GM21367 (cell line): ENCODE results near the gene CDK2.
"Not testable (repeated sequence)": the region's sequence is repeated elsewhere in the genome, so short reads cannot be mapped to it uniquely, and the experiment has no call there.

ENCODE experiments used
- ATAC-seq: cut with Tn5 transposase; IDR thresholded peaks from one replicate; pipeline ENCODE4 v1.9.1; 2021; ENCODE audit not compliant: unreplicated experiment

The CDK2 gene

DNA sequence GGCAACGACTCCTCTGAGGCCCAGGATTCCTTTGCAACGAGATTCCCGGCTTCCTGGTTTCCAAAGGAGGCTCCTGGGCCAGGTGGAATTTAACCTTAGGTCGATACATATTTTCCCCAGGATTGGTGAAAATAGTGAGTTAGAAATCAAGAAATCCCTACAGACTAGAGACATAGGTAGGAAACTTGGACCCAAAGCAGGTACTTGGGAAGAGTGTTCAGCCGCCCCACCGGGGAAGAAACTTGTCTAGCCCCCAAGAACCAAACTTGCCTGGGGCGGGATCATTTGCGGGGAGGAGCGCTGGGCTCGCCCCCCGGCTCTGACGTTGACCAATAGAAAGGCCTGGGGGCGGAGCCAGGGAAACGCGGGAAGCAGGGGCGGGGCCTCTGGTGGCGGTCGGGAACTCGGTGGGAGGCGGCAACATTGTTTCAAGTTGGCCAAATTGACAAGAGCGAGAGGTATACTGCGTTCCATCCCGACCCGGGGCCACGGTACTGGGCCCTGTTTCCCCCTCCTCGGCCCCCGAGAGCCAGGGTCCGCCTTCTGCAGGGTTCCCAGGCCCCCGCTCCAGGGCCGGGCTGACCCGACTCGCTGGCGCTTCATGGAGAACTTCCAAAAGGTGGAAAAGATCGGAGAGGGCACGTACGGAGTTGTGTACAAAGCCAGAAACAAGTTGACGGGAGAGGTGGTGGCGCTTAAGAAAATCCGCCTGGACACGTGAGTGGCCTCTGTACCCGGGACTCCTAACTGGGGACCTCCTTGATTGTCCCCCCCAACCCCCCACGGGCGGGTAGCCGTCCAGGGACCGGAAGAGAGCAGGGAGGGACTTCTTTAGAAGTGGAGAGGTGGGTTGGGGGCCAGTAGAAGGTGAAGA is at the start of gene CDK2:
Gene CDK2 (plus strand): TSS at position 423 of the 874 bp plus-strand sequence. CDS start 179 bp downstream, at position 602.
- ATAC-seq: peak; percentile 88

GRCh38 chr12:55919032-55919431 is 47.6 kb upstream of the CDK2 start:
- not testable (repeated sequence) for ATAC-seq

DNA sequence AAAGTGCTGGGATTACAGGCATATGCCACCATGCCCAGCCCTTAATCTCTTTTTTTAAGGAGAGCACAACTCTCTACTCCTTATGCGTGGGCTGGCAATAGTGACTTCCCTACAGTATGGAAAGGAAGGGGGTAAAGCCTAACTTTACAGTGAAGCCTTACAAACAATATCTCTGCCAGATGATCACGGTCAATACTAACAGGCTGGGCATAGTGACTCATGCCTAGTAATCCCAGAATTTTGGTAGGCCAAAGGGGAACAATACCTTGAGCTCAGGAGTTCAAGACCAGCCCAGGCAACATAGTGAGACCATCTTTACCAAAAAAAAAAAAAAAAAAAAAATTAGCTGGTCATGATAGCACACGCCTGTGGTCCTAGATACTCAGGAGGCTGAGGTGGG is 44.5 kb upstream of the CDK2 start:
- no peak for ATAC-seq

GRCh38 chr12:55923648-55924047 is 43.0 kb upstream of the CDK2 start:
- ATAC-seq: not testable (repeated sequence)

GRCh38 chr12:55925371-55925770 is 41.3 kb upstream of the CDK2 start:
- ATAC-seq: no peak

- no peak for ATAC-seq
These were observed 40.5 kb upstream of the CDK2 start for GRCh38 chr12:55925870-55926737.

DNA sequence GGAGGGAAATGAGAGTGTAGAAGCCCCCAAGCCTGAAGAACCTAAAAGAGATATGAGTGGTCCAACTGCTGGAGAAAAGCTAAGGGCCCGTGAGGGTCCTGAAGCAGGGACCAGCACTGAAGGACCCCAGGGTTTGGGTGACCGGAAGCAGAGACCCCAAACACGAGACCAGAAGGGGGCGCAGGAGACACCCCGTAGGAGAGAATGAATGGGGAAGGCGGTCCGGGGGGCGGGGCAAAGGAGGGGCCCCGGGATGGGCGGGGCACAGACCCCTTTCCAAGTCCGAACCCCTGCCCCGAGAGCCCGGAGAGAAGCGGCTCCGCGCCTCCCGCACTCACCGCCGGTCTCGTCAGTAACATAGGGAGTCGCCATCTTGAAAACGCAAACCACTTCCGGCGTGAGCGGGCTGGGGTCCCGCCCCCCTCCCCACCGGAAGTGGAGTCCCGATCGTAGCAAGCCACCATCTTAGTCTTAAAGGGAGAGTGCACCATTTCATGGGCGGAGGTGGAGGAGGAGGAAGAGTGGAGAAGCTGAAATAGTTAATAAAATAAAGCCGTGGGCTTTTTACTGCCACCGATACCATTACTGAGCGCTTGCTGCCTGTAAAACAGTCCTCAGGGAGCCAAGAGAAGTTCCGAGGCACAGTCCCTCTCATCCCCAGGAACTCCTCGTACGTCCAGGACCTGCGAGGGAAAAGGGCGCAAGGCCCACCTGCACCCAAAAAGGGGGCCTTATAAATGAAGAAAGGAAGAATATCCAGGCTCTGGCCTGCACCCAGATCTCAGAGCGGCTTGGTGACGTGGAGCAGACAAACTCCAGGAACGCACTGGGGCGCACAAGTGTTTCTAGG is 39.7 kb upstream of the CDK2 start:
- peak; percentile 29 for ATAC-seq

- ATAC-seq: peak; percentile 31
These were observed 38.8 kb upstream of the CDK2 start, which contains the start of gene PYM1 for GRCh38 chr12:55927588-55928502. PYM1 (minus strand) TSS chr12:55927894; CDS start chr12:55927761, 133 bp downstream.

DNA sequence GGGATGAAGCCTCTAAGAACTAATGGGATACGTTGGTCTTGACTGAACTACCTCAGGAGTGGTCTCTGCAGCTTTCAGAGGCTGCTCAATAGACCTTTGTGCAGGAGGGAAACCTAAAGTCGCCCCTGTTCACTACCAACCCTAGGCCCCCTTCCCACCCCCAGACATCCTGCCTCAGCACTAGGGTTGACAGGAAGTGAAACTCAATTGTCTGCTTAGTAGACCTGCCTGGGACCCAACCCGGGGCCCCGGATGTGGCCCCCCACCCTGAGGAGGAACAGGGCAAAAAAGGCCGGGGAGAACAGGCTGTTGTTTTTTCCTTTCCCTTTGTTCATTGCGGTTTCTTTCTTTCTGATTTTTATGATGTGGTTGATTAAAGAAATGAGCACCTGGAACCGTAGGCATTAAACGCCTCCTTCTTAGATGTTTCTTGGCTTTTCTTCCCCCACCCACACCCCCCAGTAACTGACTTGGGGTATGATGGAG is 37.3 kb upstream of the CDK2 start:
- peak; percentile 36 for ATAC-seq

DNA sequence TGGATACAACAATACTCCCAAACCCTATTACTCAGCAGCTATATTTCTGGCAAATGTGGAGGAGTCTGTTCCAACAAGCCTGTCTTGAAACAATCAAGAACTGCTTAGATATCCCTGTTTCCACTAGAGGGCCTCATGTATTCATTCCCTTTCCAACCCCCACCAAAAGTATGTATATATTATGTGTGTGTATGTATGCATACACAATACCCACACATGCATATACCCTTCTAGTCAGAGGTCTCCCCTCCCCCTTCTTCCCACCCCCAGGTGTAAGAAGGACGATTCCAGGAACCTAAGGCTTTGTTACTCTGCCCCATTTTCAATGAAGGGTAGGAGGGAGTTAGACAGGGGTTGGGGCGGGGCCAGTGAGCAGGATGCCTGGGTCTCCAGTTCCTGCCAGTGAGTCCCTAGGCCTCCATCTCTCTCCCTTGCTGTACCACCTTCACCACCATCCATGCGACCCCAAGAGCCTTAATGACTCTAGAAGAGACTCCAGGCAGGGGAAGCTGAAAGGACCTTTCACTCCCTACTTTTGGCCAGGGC is 35.8 kb upstream of the CDK2 start, which contains the start of gene DGKA:
Gene DGKA (plus strand): TSS at position 392 of the 546 bp plus-strand sequence. CDS start 5,342 bp downstream, outside the sequence.
- no peak for ATAC-seq

DNA sequence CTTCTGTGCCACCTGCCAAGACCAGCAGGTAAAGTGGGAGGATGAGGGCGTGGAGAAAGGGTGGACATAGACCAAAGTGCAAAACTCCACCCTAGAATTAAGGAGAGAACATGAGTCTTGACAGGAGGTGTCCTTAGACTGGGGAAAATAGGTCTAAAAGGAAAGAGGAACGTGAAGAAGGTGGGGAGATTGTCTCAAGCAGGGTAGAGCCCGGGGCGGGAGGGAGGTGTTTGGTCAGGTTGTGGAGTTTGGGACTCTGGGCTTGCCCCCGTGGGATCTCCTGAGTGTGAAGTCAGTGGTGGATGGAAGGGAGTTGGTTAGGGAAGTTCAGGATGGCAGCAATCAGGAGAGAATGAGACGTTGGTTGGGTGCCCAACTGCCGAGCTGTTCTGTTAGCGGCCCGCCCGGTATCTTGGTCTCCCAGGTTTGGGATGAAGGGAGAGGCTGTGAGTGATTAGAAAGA is 35.3 kb upstream of the CDK2 start:
- ATAC-seq: no peak

GRCh38 chr12:55931780-55932550 is 34.7 kb upstream of the CDK2 start:
- no peak for ATAC-seq

- no peak for ATAC-seq
These were observed 34.1 kb upstream of the CDK2 start for GRCh38 chr12:55932551-55932910.

GRCh38 chr12:55933169-55933798 is 33.3 kb upstream of the CDK2 start:
- no peak for ATAC-seq

DNA sequence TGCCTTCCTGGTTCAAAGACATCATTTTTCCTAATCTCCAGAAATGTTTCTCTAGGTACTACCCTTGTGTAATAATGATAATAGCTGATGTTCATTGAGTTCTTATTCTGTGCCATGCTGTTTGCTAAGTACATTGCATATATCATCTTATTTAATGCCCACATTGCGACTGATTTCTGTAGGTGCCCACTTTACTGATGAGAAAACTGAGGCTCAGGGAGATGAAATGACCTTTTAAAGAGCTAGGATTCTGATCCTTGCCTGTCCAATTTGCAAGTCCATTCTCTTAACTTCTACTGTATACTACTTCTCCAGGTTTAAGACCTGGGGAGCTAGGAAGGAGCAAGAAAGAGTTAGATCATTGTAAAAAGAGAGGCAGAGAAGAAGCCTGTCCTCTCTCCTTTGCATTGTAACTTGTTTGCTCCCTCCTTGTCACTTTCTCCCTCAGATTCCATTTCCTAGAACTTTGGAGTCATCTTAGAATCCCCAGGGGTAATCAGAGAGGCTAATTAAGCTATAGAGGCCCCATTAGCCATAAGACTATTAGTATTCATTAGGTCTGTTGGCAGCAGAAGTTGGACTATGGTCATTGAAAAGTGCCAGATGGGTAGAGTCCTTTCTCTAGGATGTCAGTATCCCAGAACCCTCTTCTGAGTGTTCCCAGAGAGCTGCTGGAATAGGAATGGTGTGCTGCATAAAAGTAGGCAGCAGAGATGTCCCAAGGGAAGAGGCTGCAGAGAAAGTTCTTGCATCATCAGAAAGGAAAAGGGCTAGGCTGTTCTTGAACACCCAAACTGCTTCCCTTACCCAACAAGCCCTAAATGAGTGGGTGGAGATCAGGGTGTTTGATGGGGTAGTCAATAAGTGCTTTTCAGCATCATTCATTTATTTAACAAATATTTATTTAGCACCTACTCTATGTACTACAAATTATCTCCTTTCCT is 32.6 kb upstream of the CDK2 start:
- no peak for ATAC-seq

GRCh38 chr12:55934773-55935172 is 31.9 kb upstream of the CDK2 start:
- ATAC-seq: no peak

- ATAC-seq: no peak
These were observed 30.9 kb upstream of the CDK2 start for GRCh38 chr12:55935738-55936151.
